B cell (primary cell): ENCODE results near the gene SLC10A4. TPM values are rescaled to one million over a fixed set of nuclear protein-coding genes. Genes with fewer than 3 reads are reported as not detected.

Experiments used
- ATAC-seq: fragments of 200-7000 bp; cut with Tn5 transposase; one replicate; pipeline ENCODE4 v1.10.0; 2021; ENCODE audit warnings: low read depth, mild to moderate bottlenecking, moderate number of reproducible peaks, moderate library complexity
- CTCF ChIA-PET: fragments of 350-600 bp; sonication (Branson Sonifier 250); formaldehyde crosslinking; loops from one replicate; lab custom pipeline; 2021; ENCODE audit warnings: antibody characterized with exemption, inconsistent platforms; lab: Charles Lee
- POLR2A ChIA-PET: fragments of 350-600 bp; sonication (Branson Sonifier 250); formaldehyde crosslinking; loops from one replicate; lab custom pipeline; 2021; ENCODE audit warnings: antibody characterized with exemption; lab: Charles Lee
- DNase-seq: peaks from one replicate; pipeline ENCODE4 v3.0.0; 2013
- H2AFZ ChIP-seq: 2 replicates; pipeline ENCODE4 v1.6.1; 2012; ENCODE audit warnings: mild to moderate bottlenecking, low read depth, low read length; ENCODE audit not compliant: insufficient read depth, poor library complexity, severe bottlenecking
- H3K27ac ChIP-seq, 2 donors: 1 replicate in 1 of 2; 2 replicates in 1 of 2; pipeline ENCODE4 v1.5.1; 2012 to 2013; ENCODE audit warnings: low read length in 2 of 2, mild to moderate bottlenecking in 2 of 2, moderate library complexity in 1 of 2
- H3K27me3 ChIP-seq, 4 experiments: fragments of 200-600 bp in 1 of 4; sonication (generic) in 1 of 4; replicated peaks in 1 of 4; 1 replicate in 2 of 4; 2 replicates in 2 of 4; pipeline versions ENCODE4 v1.6.1 to v1.7.0; 2013 to 2016; ENCODE audit warnings: low read length in 3 of 4, mild to moderate bottlenecking in 2 of 4, mixed read lengths in 1 of 4, moderate library complexity in 1 of 4; ENCODE audit not compliant: insufficient read depth in 4 of 4, control insufficient read depth in 3 of 4; ENCODE audit errors: control extremely low read depth in 1 of 4
- H3K36me3 ChIP-seq, 2 experiments: replicated peaks in 1 of 2; 1 replicate in 1 of 2; 2 replicates in 1 of 2; pipeline versions ENCODE4 v1.6.1 to v1.7.1; 2013; ENCODE audit warnings: low read length in 1 of 2; ENCODE audit not compliant: insufficient read depth in 2 of 2, control insufficient read depth in 1 of 2; ENCODE audit errors: control extremely low read depth in 1 of 2, extremely low read depth in 1 of 2
- H3K4me1 ChIP-seq, 2 donors: fragments of 200-600 bp in 1 of 2; sonication (generic) in 1 of 2; 1 replicate in 1 of 2; 2 replicates in 1 of 2; pipeline versions ENCODE4 v1.5.1 to v1.6.1; 2013 to 2017; ENCODE audit warnings: low read length in 2 of 2; ENCODE audit not compliant: control insufficient read depth in 2 of 2, insufficient read depth in 2 of 2
- H3K4me2 ChIP-seq: replicated peaks from 2 replicates; pipeline ENCODE3; 2012; ENCODE audit warnings: mild to moderate bottlenecking, low read depth, low read length; ENCODE audit not compliant: poor library complexity, severe bottlenecking
- H3K4me3 ChIP-seq, 5 experiments: fragments of 200-600 bp in 1 of 5; sonication (generic) in 1 of 5; 1 replicate in 3 of 5; 2 replicates in 2 of 5; pipeline versions ENCODE4 v1.5.1 to v1.7.0; 2011 to 2016; ENCODE audit warnings: low read length in 4 of 5, mild to moderate bottlenecking in 4 of 5, low read depth in 2 of 5, control low read depth in 1 of 5, moderate library complexity in 1 of 5; ENCODE audit not compliant: insufficient read depth in 1 of 5; ENCODE audit errors: control extremely low read depth in 1 of 5, extremely low read depth in 1 of 5
- H3K79me2 ChIP-seq: fragments of 200-600 bp; sonication (generic); one replicate; pipeline ENCODE4 v1.6.0; 2016; ENCODE audit warnings: low read length; ENCODE audit not compliant: control insufficient read depth, insufficient read depth
- H3K9ac ChIP-seq: fragments of 200-600 bp; sonication (generic); 2 replicates; pipeline ENCODE4 v1.6.1; 2017; ENCODE audit warnings: mild to moderate bottlenecking, low read length, moderate library complexity
- H3K9me3 ChIP-seq, 3 donors: one replicate each; pipeline versions ENCODE4 v1.6.1 to v1.7.1; 2013; ENCODE audit warnings: low read length in 2 of 3; ENCODE audit not compliant: control insufficient read depth in 2 of 3, insufficient read depth in 1 of 3; ENCODE audit errors: control extremely low read depth in 1 of 3
- H4K20me1 ChIP-seq: 2 replicates; pipeline ENCODE4 v1.6.0; 2012; ENCODE audit warnings: mild to moderate bottlenecking, low read length; ENCODE audit not compliant: insufficient read depth, control insufficient read depth, poor library complexity, severe bottlenecking
- H3K27ac Mint-ChIP-seq: one replicate; pipeline ENCODE4 v1.8.0; 2021; ENCODE audit warnings: mixed read lengths
- H3K27me3 Mint-ChIP-seq: one replicate; pipeline ENCODE4 v1.8.0; 2021; ENCODE audit warnings: mixed read lengths
- H3K4me1 Mint-ChIP-seq: one replicate; pipeline ENCODE4 v1.8.0; 2021; ENCODE audit warnings: mixed read lengths
- H3K4me3 Mint-ChIP-seq: one replicate; pipeline ENCODE4 v1.8.0; 2021; ENCODE audit warnings: mixed read lengths
- H3K9me3 Mint-ChIP-seq: one replicate; pipeline ENCODE4 v1.8.0; 2022; ENCODE audit warnings: mixed read lengths; ENCODE audit not compliant: insufficient read depth
- EZH2 ChIP-seq: IDR thresholded peaks from 2 replicates; pipeline ENCODE4 v1.6.1; 2012; ENCODE audit warnings: borderline replicate concordance, low read depth, mild to moderate bottlenecking, moderate library complexity, low read length; ENCODE audit not compliant: insufficient read depth, poor library complexity, severe bottlenecking
- WGBS: methylation state at CpG from one replicate; pipeline ENCODE4 v1.1.5; 2013; ENCODE audit warnings: missing lambda C conversion rate; ENCODE audit not compliant: insufficient coverage; 5-methylcytosine and 5-hydroxymethylcytosine counted together
- intact Hi-C: fragments of 100-400 bp; cut with micrococcal nuclease; formaldehyde crosslinking; loops from one replicate; pipeline ENCODE4 v1.10.0; 2022
- polyA plus RNA-seq: library from polyadenylated mRNA; depleted of rRNA; stranded (reverse); fragments of >200 nt; gene quantifications from 2 replicates; pipeline ENCODE4 v1.2.3, GENCODE V29; 2012
- total RNA-seq, 2 donors: library from RNA; stranded (reverse); fragments of 120-200 nt in 1 of 2; gene quantifications; 1 replicate in 1 of 2; 2 replicates in 1 of 2; pipeline versions ENCODE4 v1.2.3 to v1.2.4, GENCODE V29; 2013 to 2022
- TF ChIP-seq, protein P1 (sequence below): fragments of 200-600 bp; IDR thresholded peaks from one replicate; pipeline ENCODE4 v1.8.0; 2022; ENCODE audit warnings: antibody characterized with exemption, mild to moderate bottlenecking

The SLC10A4 gene
- total and polyA plus RNA-seq, 2 donors (not counting 1 experiment from before 2014, with no cell fraction given), result 0.07 to 0.25 TPM

DNA sequence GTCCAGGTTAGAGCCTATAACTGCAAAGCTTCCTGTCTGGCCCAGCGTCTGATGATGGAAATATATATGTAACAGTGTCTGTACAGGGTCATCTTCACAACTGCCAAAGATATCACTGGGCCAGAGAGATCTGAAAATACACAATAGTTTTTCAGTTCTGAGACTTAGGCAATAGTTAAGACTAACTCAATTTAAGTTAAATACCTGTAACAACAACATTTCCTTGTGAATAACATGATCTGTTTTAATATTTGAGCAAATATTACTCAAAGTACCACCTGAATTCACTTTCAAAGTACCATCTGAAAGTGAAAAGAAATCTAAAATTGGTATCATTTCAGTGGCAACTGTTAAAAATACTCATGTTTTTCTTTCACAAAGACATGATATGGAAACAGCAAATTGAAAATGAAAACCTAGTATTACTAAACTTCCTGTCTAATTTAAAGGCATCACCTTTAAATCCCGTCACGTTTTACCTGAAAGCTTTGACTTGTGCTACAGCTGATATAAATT, 16.5 kb downstream of the SLC10A4 start:
- H3K79me2 ChIP-seq, result no peaks in the 10 kb centered on the region
- peaks cover 9 to 31% of the 10 kb centered on the region in 2 experiments for H3K36me3 ChIP-seq
- no peak overlapping the region for H3K27ac ChIP-seq
- no peaks in the 10 kb centered on the region for H3K4me1 ChIP-seq
- no peak overlapping the region for H3K4me2 ChIP-seq
- no peaks in the 10 kb centered on the region for H3K9me3 ChIP-seq
- 60% methylated on average over 1 of the region's 3 CpGs for WGBS
- intact Hi-C loops, result no loop called here
- POLR2A ChIA-PET, result no interaction called here
- H3K9ac ChIP-seq, result no peak overlapping the region
- H4K20me1 ChIP-seq, result no peaks in the 10 kb centered on the region
- no peak for DNase-seq
- Mint-ChIP-seq H3K9me3 (no peaks in the 10 kb centered on the region), H3K4me1 (no peaks in the 10 kb centered on the region), H3K27me3 (no peaks in the 10 kb centered on the region), H3K4me3 (no peak overlapping the region), H3K27ac (no peak overlapping the region)
- TF ChIP-seq, protein P1, sequence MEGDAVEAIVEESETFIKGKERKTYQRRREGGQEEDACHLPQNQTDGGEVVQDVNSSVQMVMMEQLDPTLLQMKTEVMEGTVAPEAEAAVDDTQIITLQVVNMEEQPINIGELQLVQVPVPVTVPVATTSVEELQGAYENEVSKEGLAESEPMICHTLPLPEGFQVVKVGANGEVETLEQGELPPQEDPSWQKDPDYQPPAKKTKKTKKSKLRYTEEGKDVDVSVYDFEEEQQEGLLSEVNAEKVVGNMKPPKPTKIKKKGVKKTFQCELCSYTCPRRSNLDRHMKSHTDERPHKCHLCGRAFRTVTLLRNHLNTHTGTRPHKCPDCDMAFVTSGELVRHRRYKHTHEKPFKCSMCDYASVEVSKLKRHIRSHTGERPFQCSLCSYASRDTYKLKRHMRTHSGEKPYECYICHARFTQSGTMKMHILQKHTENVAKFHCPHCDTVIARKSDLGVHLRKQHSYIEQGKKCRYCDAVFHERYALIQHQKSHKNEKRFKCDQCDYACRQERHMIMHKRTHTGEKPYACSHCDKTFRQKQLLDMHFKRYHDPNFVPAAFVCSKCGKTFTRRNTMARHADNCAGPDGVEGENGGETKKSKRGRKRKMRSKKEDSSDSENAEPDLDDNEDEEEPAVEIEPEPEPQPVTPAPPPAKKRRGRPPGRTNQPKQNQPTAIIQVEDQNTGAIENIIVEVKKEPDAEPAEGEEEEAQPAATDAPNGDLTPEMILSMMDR, result no peak
- TF ChIP-seq EZH2, result no peak
- ATAC-seq, result no peak
- no peaks in the 10 kb centered on the region for H3K27me3 ChIP-seq
- no peak overlapping the region for H2AFZ ChIP-seq
- CTCF ChIA-PET, result no interaction called here
- no peak overlapping the region for H3K4me3 ChIP-seq

DNA sequence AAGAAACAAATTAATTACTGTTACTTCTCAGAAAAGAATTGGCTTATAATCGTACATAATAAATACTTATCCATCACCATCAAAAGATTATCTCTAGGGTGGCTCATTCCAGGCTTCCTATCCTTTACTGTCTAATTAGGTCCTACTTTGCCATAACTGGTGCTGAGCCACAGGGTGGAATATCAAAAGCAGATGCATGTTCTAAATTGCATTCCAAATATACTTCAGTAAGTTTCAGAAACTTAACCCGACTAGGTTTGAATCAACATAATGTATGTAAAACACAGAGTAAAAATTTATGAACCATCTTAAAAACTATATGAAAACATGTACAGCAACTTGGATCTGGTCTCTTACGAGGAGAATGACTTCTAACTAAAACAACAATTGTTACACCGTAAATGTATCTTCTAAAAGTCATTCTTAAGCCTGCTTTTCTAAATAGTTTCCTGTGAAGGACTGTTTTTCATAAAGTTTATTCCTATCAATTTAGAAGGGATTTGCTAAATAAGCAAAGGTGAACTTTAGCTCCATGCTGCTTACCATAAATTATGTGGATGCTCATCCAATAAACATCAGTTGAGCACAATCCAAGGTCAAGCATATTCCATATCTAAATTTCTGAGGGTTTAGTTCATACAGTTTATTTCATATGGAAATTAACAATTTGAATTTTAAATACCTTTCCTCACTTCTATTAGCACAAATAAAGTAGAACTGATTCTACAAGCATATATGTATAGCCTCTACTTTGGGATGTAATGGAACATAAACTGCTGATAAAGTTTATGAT, 20.3 kb downstream of the SLC10A4 start:
- Histone ChIP-seq H3K4me3 (no peak overlapping the region), H3K27me3 (no peaks in the 10 kb centered on the region), H3K27ac (no peak overlapping the region), H3K79me2 (no peaks in the 10 kb centered on the region), H3K4me2 (no peak overlapping the region), H3K36me3 (peaks cover 11 to 56% of the 10 kb centered on the region in 2 experiments), H3K9ac (no peak overlapping the region), H2AFZ (no peak overlapping the region), H4K20me1 (no peaks in the 10 kb centered on the region), H3K9me3 (no peaks in the 10 kb centered on the region), H3K4me1 (no peaks in the 10 kb centered on the region)
- Mint-ChIP-seq H3K27ac (no peak overlapping the region), H3K4me3 (no peak overlapping the region), H3K27me3 (no peaks in the 10 kb centered on the region), H3K9me3 (no peaks in the 10 kb centered on the region), H3K4me1 (no peaks in the 10 kb centered on the region)
- CTCF ChIA-PET, result no interaction called here
- POLR2A ChIA-PET, result no interaction called here
- DNase-seq (no peak), ATAC-seq (no peak)
- no peak for TF ChIP-seq EZH2
- TF ChIP-seq, protein P1, result no peak
- intact Hi-C loops, result no loop called here
- 100% methylated on average over 1 of the region's 4 CpGs for whole genome bisulfite sequencing
